ENCODE data around the gene POR. TPM values are rescaled to one million over a fixed set of nuclear protein-coding genes. Genes with fewer than 3 reads are reported as not detected.

Gene POR
- total RNA-seq, 1 donor from 2014 or later = 88.6 TPM

- Mint-ChIP-seq H3K27me3 (ENCODE audit: low read depth) (no peaks in the 10 kb centered on the region), H3K4me1 (peaks cover 25% of the 10 kb centered on the region), H3K36me3 (no peaks in the 10 kb centered on the region), H3K9me3 (no peaks in the 10 kb centered on the region), H3K4me3 (no peak overlapping the region), H3K27ac (no peak overlapping the region)
- TF ChIP-seq CTCF (IDR thresholded peaks at IDR 0.05; ENCODE audit: unreplicated experiment) = no peak
- DNase-seq (ENCODE audit: low spot score in 2 of 2, unreplicated experiment in 2 of 2) = no peak
These were observed 38.7 kb upstream of the POR start for GRCh38 chr7:75876126-75876881.

- Mint-ChIP-seq H3K27ac (peak overlapping the region; percentile 88), H3K36me3 (peaks cover 14% of the 10 kb centered on the region), H3K27me3 (ENCODE audit: low read depth) (no peaks in the 10 kb centered on the region), H3K4me3 (peak overlapping the region; percentile 83), H3K4me1 (peaks cover 21% of the 10 kb centered on the region), H3K9me3 (no peaks in the 10 kb centered on the region)
- no peak for TF ChIP-seq CTCF (IDR thresholded peaks at IDR 0.05; ENCODE audit: unreplicated experiment)
- no peak for DNase-seq (ENCODE audit: low spot score in 2 of 2, unreplicated experiment in 2 of 2)
These were observed 36.6 kb upstream of the POR start for GRCh38 chr7:75878312-75878768.

- no peaks in the 10 kb centered on the region for H3K27me3 Mint-ChIP-seq (ENCODE audit: low read depth)
- H3K27ac Mint-ChIP-seq = peak within 1 kb of the TSS; percentile 88
These were observed 36.0 kb upstream of the POR start, which contains the start of gene RHBDD2 for GRCh38 chr7:75878769-75879611. TSS of gene RHBDD2 (plus strand) at chr7:75879034. CDS start at chr7:75879083, 49 bp downstream.

GRCh38 chr7:75879771-75880184 is 35.2 kb upstream of the POR start:
- H3K4me3 Mint-ChIP-seq = peak overlapping the region; percentile 83
- H3K9me3 Mint-ChIP-seq = no peaks in the 10 kb centered on the region
- peaks cover 14% of the 10 kb centered on the region for H3K36me3 Mint-ChIP-seq
- peak overlapping the region; percentile 88 for H3K27ac Mint-ChIP-seq
- TF ChIP-seq CTCF (IDR thresholded peaks at IDR 0.05; ENCODE audit: unreplicated experiment) = no peak
- no peaks in the 10 kb centered on the region for H3K27me3 Mint-ChIP-seq (ENCODE audit: low read depth)
- DNase-seq (ENCODE audit: low spot score in 2 of 2, unreplicated experiment in 2 of 2) = no peak
- peaks cover 21% of the 10 kb centered on the region for H3K4me1 Mint-ChIP-seq

More at GRCh38 chr7:75878769-75879611, 36.0 kb upstream of the POR start, which contains the start of gene RHBDD2:
- Mint-ChIP-seq H3K9me3 (no peaks in the 10 kb centered on the region), H3K4me3 (peak within 1 kb of the TSS; percentile 83), H3K4me1 (peaks cover 21% of the 10 kb centered on the region), H3K36me3 (peaks cover 14% of the 10 kb centered on the region)
- peak; percentile 91 to 95 for DNase-seq (ENCODE audit: low spot score in 2 of 2, unreplicated experiment in 2 of 2)
- TF ChIP-seq CTCF (IDR thresholded peaks at IDR 0.05; ENCODE audit: unreplicated experiment) = no peak

- Mint-ChIP-seq H3K36me3 (peaks cover 14% of the 10 kb centered on the region), H3K27ac (peak overlapping the region; percentile 88), H3K9me3 (no peaks in the 10 kb centered on the region), H3K4me3 (peak overlapping the region; percentile 83), H3K27me3 (ENCODE audit: low read depth) (no peaks in the 10 kb centered on the region), H3K4me1 (peaks cover 21% of the 10 kb centered on the region)
- no peak for TF ChIP-seq CTCF (IDR thresholded peaks at IDR 0.05; ENCODE audit: unreplicated experiment)
- no peak for DNase-seq (ENCODE audit: low spot score in 2 of 2, unreplicated experiment in 2 of 2)
These were observed 34.7 kb upstream of the POR start for GRCh38 chr7:75880242-75880641.

Data from mesothelial cell of epicardium (in vitro differentiated cells).